ENCODE data around the gene DOCK1. TPM values are rescaled to one million over a fixed set of nuclear protein-coding genes. Genes with fewer than 3 reads are reported as not detected.
"Not testable (repeated sequence)": the region's sequence is repeated elsewhere in the genome, so short reads cannot be mapped to it uniquely, and the experiment has no call there.

The DOCK1 gene
- total RNA-seq, 2 experiments from 2014 or later: 0.22 to 0.29 TPM

GRCh38 chr10:126889421-126889820, 15.8 kb upstream of the DOCK1 start:
- Mint-ChIP-seq H3K9me3 (peaks cover 6% of the 10 kb centered on the region), H3K4me3 (no peak overlapping the region), H3K4me1 (ENCODE audit: low read depth) (no peaks in the 10 kb centered on the region), H3K27me3 (no peaks in the 10 kb centered on the region), H3K27ac (no peak overlapping the region), H3K36me3 (no peaks in the 10 kb centered on the region)
- POLR2A ChIA-PET: no interaction called here
- intact Hi-C loops (cut with micrococcal nuclease): no loop called here
- DNase-seq: no peak
- CTCF ChIA-PET: no interaction called here

- CTCF ChIA-PET: not testable (repeated sequence)
Observed at GRCh38 chr10:126890797-126891196, 14.4 kb upstream of the DOCK1 start.

GRCh38 chr10:126892226-126893175, 12.7 kb upstream of the DOCK1 start:
- ChIA-PET POLR2A (no interaction called here), CTCF (no interaction called here)
- peaks cover 9% of the 10 kb centered on the region for H3K9me3 Mint-ChIP-seq
- no peaks in the 10 kb centered on the region for H3K27me3 Mint-ChIP-seq
- no peaks in the 10 kb centered on the region for H3K36me3 Mint-ChIP-seq
- intact Hi-C loops (cut with micrococcal nuclease): no loop called here
- DNase-seq: no peak
- H3K27ac Mint-ChIP-seq: no peak overlapping the region
- no peak overlapping the region for H3K4me3 Mint-ChIP-seq
- no peaks in the 10 kb centered on the region for H3K4me1 Mint-ChIP-seq (ENCODE audit: low read depth)

More at GRCh38 chr10:126890797-126891196, 14.4 kb upstream of the DOCK1 start:
- H3K9me3 Mint-ChIP-seq; POLR2A ChIA-PET; H3K36me3 Mint-ChIP-seq; H3K4me1 Mint-ChIP-seq (ENCODE audit: low read depth); intact Hi-C loops (cut with micrococcal nuclease); H3K4me3 Mint-ChIP-seq; H3K27ac Mint-ChIP-seq; DNase-seq; H3K27me3 Mint-ChIP-seq: not testable (repeated sequence)

GRCh38 chr10:126893206-126893605, 12.0 kb upstream of the DOCK1 start:
- Mint-ChIP-seq H3K27me3 (no peaks in the 10 kb centered on the region), H3K4me3 (no peak overlapping the region), H3K4me1 (ENCODE audit: low read depth) (no peaks in the 10 kb centered on the region), H3K27ac (no peak overlapping the region), H3K9me3 (peaks cover 16% of the 10 kb centered on the region), H3K36me3 (no peaks in the 10 kb centered on the region)
- intact Hi-C loops (cut with micrococcal nuclease): no loop called here
- POLR2A ChIA-PET: no interaction called here
- CTCF ChIA-PET: no interaction called here
- DNase-seq: no peak

GRCh38 chr10:126893841-126894240, 11.4 kb upstream of the DOCK1 start:
- ChIA-PET CTCF (no interaction called here), POLR2A (no interaction called here)
- Mint-ChIP-seq H3K27ac (no peak overlapping the region), H3K4me1 (ENCODE audit: low read depth) (no peaks in the 10 kb centered on the region), H3K9me3 (peaks cover 22% of the 10 kb centered on the region), H3K27me3 (no peaks in the 10 kb centered on the region), H3K4me3 (no peak overlapping the region), H3K36me3 (no peaks in the 10 kb centered on the region)
- no peak for DNase-seq
- intact Hi-C loops (cut with micrococcal nuclease): no loop called here

- no peak for DNase-seq
- H3K4me3 Mint-ChIP-seq: no peak overlapping the region
- intact Hi-C loops (cut with micrococcal nuclease): no loop called here
- H3K27me3 Mint-ChIP-seq: no peaks in the 10 kb centered on the region
- no peak overlapping the region for H3K27ac Mint-ChIP-seq
- H3K9me3 Mint-ChIP-seq: peaks cover 31% of the 10 kb centered on the region
- H3K36me3 Mint-ChIP-seq: no peaks in the 10 kb centered on the region
- H3K4me1 Mint-ChIP-seq (ENCODE audit: low read depth): no peaks in the 10 kb centered on the region
- POLR2A ChIA-PET: interaction anchor here (0.5 kb wide), 1 partner anchor 139 kb away, joined by 3 read pairs; no protein-coding TSS in a partner anchor
- CTCF ChIA-PET: no interaction called here
Observed at GRCh38 chr10:126895214-126895781, 9.9 kb upstream of the DOCK1 start.

- peaks cover 25% of the 10 kb centered on the region for H3K9me3 Mint-ChIP-seq
- CTCF ChIA-PET: no interaction called here
- H3K27me3 Mint-ChIP-seq: peaks cover 1% of the 10 kb centered on the region
Observed at GRCh38 chr10:126898460-126898859, 6.8 kb upstream of the DOCK1 start.

GRCh38 chr10:126899529-126899928, 5.7 kb upstream of the DOCK1 start:
- H3K9me3 Mint-ChIP-seq: peaks cover 25% of the 10 kb centered on the region
- CTCF ChIA-PET; H3K27ac Mint-ChIP-seq; H3K4me1 Mint-ChIP-seq (ENCODE audit: low read depth); H3K4me3 Mint-ChIP-seq; H3K27me3 Mint-ChIP-seq; H3K36me3 Mint-ChIP-seq; intact Hi-C loops (cut with micrococcal nuclease); POLR2A ChIA-PET; DNase-seq: not testable (repeated sequence)

More at GRCh38 chr10:126898460-126898859, 6.8 kb upstream of the DOCK1 start:
- H3K4me3 Mint-ChIP-seq: no peak overlapping the region
- H3K4me1 Mint-ChIP-seq (ENCODE audit: low read depth): no peaks in the 10 kb centered on the region
- intact Hi-C loops (cut with micrococcal nuclease): no loop called here
- no peak overlapping the region for H3K27ac Mint-ChIP-seq
- POLR2A ChIA-PET: no interaction called here
- H3K36me3 Mint-ChIP-seq: no peaks in the 10 kb centered on the region
- DNase-seq: no peak

- H3K9me3 Mint-ChIP-seq: peaks cover 25% of the 10 kb centered on the region
- POLR2A ChIA-PET: no interaction called here
- peaks cover 24% of the 10 kb centered on the region for H3K27me3 Mint-ChIP-seq
- no peak overlapping the region for H3K27ac Mint-ChIP-seq
- DNase-seq: no peak
- CTCF ChIA-PET: no interaction called here
- intact Hi-C loops (cut with micrococcal nuclease): no loop called here
- H3K4me3 Mint-ChIP-seq: no peak overlapping the region
- peaks cover 3% of the 10 kb centered on the region for H3K36me3 Mint-ChIP-seq
- H3K4me1 Mint-ChIP-seq (ENCODE audit: low read depth): peaks cover 4% of the 10 kb centered on the region
Observed at GRCh38 chr10:126902157-126902556, 3.1 kb upstream of the DOCK1 start.

- Mint-ChIP-seq H3K27ac (no peak overlapping the region), H3K9me3 (peaks cover 9% of the 10 kb centered on the region), H3K4me1 (ENCODE audit: low read depth) (peaks cover 4% of the 10 kb centered on the region), H3K4me3 (no peak overlapping the region), H3K27me3 (peaks cover 24% of the 10 kb centered on the region), H3K36me3 (peaks cover 3% of the 10 kb centered on the region)
- ChIA-PET POLR2A (no interaction called here), CTCF (no interaction called here)
- DNase-seq: no peak
- intact Hi-C loops (cut with micrococcal nuclease): no loop called here
Observed at GRCh38 chr10:126903656-126904360, 1.4 kb upstream of the DOCK1 start.

- ChIA-PET CTCF (no interaction called here), POLR2A (no interaction called here)
- no peak overlapping the region for H3K4me3 Mint-ChIP-seq
- peaks cover 4% of the 10 kb centered on the region for H3K4me1 Mint-ChIP-seq (ENCODE audit: low read depth)
- intact Hi-C loops (cut with micrococcal nuclease): no loop called here
- peaks cover 3% of the 10 kb centered on the region for H3K9me3 Mint-ChIP-seq
- H3K36me3 Mint-ChIP-seq: peaks cover 3% of the 10 kb centered on the region
- H3K27ac Mint-ChIP-seq: no peak overlapping the region
- H3K27me3 Mint-ChIP-seq: peaks cover 24% of the 10 kb centered on the region
- DNase-seq: no peak
Observed at GRCh38 chr10:126904516-126904817, 761 bp upstream of the DOCK1 start.

GRCh38 chr10:126905776-126906703, 812 bp downstream of the DOCK1 start:
- intact Hi-C loops (cut with micrococcal nuclease): no loop called here
- CTCF ChIA-PET: no interaction called here
- no peak for DNase-seq

More at GRCh38 chr10:126905776-126906703, 812 bp downstream of the DOCK1 start:
- H3K9me3 Mint-ChIP-seq: no peaks in the 10 kb centered on the region
- H3K4me3 Mint-ChIP-seq: peak overlapping the region; percentile 8
- peaks cover 3% of the 10 kb centered on the region for H3K36me3 Mint-ChIP-seq
- H3K27ac Mint-ChIP-seq: no peak overlapping the region
- H3K27me3 Mint-ChIP-seq: peaks cover 24% of the 10 kb centered on the region
- POLR2A ChIA-PET: no interaction called here
- peaks cover 4% of the 10 kb centered on the region for H3K4me1 Mint-ChIP-seq (ENCODE audit: low read depth)
